SK-N-SH treated with all-trans-retinoic acid at 6 μM for 48 hours (cell line): ENCODE data around the gene IDUA.

ENCODE experiments used
- ATAC-seq: fragments of 200-7000 bp; cut with Tn5 transposase; 3 replicates; pipeline ENCODE4 v1.9.1; 2020; ENCODE audit warnings: mild to moderate bottlenecking, moderate library complexity
- ARNTL ChIP-seq: fragments of 450-650 bp; formaldehyde crosslinking; IDR thresholded peaks from 2 replicates; pipeline ENCODE4 v1.5.0; 2020; ENCODE audit warnings: low read depth, mild to moderate bottlenecking, moderate library complexity, borderline replicate concordance
- BACH2 ChIP-seq: fragments of 250-450 bp; sonication (Bioruptor Pico); IDR thresholded peaks from 2 replicates; pipeline ENCODE4 v1.9.0; 2021; ENCODE audit warnings: mild to moderate bottlenecking, borderline replicate concordance
- CSDC2 ChIP-seq: fragments of 250-450 bp; sonication (Bioruptor Pico); IDR thresholded peaks from 2 replicates; pipeline ENCODE4 v1.5.0; 2020; ENCODE audit warnings: mild to moderate bottlenecking, moderate library complexity
- ESRRG ChIP-seq: fragments of 250-450 bp; sonication (Bioruptor Pico); IDR thresholded peaks from 2 replicates; pipeline ENCODE4 v1.6.1; 2021; ENCODE audit warnings: mild to moderate bottlenecking
- GLIS3 ChIP-seq: fragments of 250-450 bp; sonication (Bioruptor Pico); IDR thresholded peaks from 2 replicates; pipeline ENCODE4 v1.5.0; 2020; ENCODE audit warnings: mild to moderate bottlenecking, moderate library complexity
- ISL1 ChIP-seq: fragments of 250-450 bp; sonication (Bioruptor Pico); IDR thresholded peaks from 2 replicates; pipeline ENCODE4 v2.1.2; 2022; ENCODE audit warnings: mild to moderate bottlenecking, moderate library complexity
- PPARA ChIP-seq: fragments of 250-450 bp; sonication (Bioruptor Pico); IDR thresholded peaks from 2 replicates; pipeline ENCODE4 v1.5.0; 2020; ENCODE audit warnings: mild to moderate bottlenecking, borderline replicate concordance
- SNAI2 ChIP-seq: fragments of 250-450 bp; sonication (Bioruptor Pico); IDR thresholded peaks from 2 replicates; pipeline ENCODE4 v1.5.0; 2020; ENCODE audit warnings: mild to moderate bottlenecking, moderate library complexity
- TCF4 ChIP-seq: fragments of 250-450 bp; sonication (Bioruptor Pico); IDR thresholded peaks from 2 replicates; pipeline ENCODE4 v1.8.0; 2021; ENCODE audit warnings: mild to moderate bottlenecking, moderate library complexity, borderline replicate concordance
- TOX ChIP-seq: fragments of 250-450 bp; sonication (Bioruptor Pico); IDR thresholded peaks from 2 replicates; pipeline ENCODE4 v1.8.0; 2021; ENCODE audit warnings: mild to moderate bottlenecking, moderate library complexity, borderline replicate concordance
- ZC3H10 ChIP-seq: fragments of 250-450 bp; sonication (Bioruptor Pico); IDR thresholded peaks from 2 replicates; pipeline ENCODE4 v1.5.1; 2021; ENCODE audit warnings: mild to moderate bottlenecking, moderate library complexity
- ZFP3 ChIP-seq: fragments of 250-450 bp; sonication (Bioruptor Pico); IDR thresholded peaks from 2 replicates; pipeline ENCODE4 v1.5.0; 2020; ENCODE audit warnings: mild to moderate bottlenecking, moderate library complexity
- ZFP30 ChIP-seq: fragments of 450-650 bp; formaldehyde crosslinking; IDR thresholded peaks from 2 replicates; pipeline ENCODE4 v1.5.0; 2022; ENCODE audit warnings: mild to moderate bottlenecking, moderate library complexity
- ZNF565 ChIP-seq: fragments of 450-650 bp; formaldehyde crosslinking; conservative IDR thresholded peaks from 2 replicates; pipeline ENCODE4 v1.5.0; 2020; ENCODE audit warnings: low read depth, mild to moderate bottlenecking, moderate library complexity
- ZNF70 ChIP-seq: fragments of 450-650 bp; formaldehyde crosslinking; IDR thresholded peaks from 2 replicates; pipeline ENCODE4 v1.5.0; 2020; ENCODE audit warnings: mild to moderate bottlenecking, moderate library complexity
- ZNF8 ChIP-seq: fragments of 450-650 bp; formaldehyde crosslinking; IDR thresholded peaks from 2 replicates; pipeline ENCODE4 v1.5.0; 2020; ENCODE audit warnings: mild to moderate bottlenecking, moderate library complexity
- TF ChIP-seq, protein P1 (sequence below): fragments of 250-450 bp; sonication (Bioruptor Pico); IDR thresholded peaks from 2 replicates; pipeline ENCODE4 v1.8.0; 2020; ENCODE audit warnings: mild to moderate bottlenecking, moderate library complexity, borderline replicate concordance
- TF ChIP-seq, protein P2 (sequence below): fragments of 250-450 bp; sonication (Bioruptor Pico); IDR thresholded peaks from 2 replicates; pipeline ENCODE4 v1.5.0; 2020; ENCODE audit warnings: mild to moderate bottlenecking, moderate library complexity
- TF ChIP-seq, protein P3 (sequence below): fragments of 250-450 bp; sonication (Bioruptor Pico); IDR thresholded peaks from 2 replicates; pipeline ENCODE4 v1.5.1; 2021; ENCODE audit warnings: mild to moderate bottlenecking, moderate library complexity
- TF ChIP-seq, protein P4 (sequence below): fragments of 250-450 bp; sonication (Bioruptor Pico); IDR thresholded peaks from 2 replicates; pipeline ENCODE4 v1.5.1; 2020; ENCODE audit warnings: low read depth, mild to moderate bottlenecking, moderate library complexity
- TF ChIP-seq, protein P5 (sequence below): fragments of 250-450 bp; sonication (Bioruptor Pico); IDR thresholded peaks from 2 replicates; pipeline ENCODE4 v1.8.0; 2021; ENCODE audit warnings: low read depth, mild to moderate bottlenecking, moderate library complexity, borderline replicate concordance

The IDUA gene

DNA sequence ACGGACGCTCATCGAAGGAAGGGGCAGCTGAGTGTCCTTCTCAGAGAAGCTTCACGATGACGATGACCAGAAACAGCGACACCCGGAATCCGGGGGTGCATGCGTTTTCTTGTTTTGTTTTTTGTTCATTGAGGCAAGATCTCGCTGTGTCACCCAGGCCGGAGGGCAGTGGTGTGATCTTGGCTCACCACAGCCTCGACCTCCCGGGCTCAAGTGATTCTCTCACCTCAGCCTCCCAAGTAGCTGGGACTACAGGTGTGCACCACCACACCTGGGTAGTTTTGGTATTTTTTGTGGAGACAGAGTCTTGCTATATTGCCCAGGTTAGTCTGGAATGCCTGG is 33.3 kb upstream of the IDUA start:
- ATAC-seq: no peak
- no peak for TF ChIP-seq CSDC2 (CRISPR knock-in tag)
- no peak for TF ChIP-seq TOX (CRISPR knock-in tag)
- TF ChIP-seq TCF4 (CRISPR knock-in tag): no peak
- TF ChIP-seq, protein P1, sequence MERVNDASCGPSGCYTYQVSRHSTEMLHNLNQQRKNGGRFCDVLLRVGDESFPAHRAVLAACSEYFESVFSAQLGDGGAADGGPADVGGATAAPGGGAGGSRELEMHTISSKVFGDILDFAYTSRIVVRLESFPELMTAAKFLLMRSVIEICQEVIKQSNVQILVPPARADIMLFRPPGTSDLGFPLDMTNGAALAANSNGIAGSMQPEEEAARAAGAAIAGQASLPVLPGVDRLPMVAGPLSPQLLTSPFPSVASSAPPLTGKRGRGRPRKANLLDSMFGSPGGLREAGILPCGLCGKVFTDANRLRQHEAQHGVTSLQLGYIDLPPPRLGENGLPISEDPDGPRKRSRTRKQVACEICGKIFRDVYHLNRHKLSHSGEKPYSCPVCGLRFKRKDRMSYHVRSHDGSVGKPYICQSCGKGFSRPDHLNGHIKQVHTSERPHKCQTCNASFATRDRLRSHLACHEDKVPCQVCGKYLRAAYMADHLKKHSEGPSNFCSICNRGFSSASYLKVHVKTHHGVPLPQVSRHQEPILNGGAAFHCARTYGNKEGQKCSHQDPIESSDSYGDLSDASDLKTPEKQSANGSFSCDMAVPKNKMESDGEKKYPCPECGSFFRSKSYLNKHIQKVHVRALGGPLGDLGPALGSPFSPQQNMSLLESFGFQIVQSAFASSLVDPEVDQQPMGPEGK (CRISPR knock-in tag): no peak
- TF ChIP-seq ZFP3: no peak
- no peak for TF ChIP-seq ZFP30 (CRISPR knock-in tag)
- no peak for TF ChIP-seq PPARA (CRISPR knock-in tag)
- TF ChIP-seq, protein P2, sequence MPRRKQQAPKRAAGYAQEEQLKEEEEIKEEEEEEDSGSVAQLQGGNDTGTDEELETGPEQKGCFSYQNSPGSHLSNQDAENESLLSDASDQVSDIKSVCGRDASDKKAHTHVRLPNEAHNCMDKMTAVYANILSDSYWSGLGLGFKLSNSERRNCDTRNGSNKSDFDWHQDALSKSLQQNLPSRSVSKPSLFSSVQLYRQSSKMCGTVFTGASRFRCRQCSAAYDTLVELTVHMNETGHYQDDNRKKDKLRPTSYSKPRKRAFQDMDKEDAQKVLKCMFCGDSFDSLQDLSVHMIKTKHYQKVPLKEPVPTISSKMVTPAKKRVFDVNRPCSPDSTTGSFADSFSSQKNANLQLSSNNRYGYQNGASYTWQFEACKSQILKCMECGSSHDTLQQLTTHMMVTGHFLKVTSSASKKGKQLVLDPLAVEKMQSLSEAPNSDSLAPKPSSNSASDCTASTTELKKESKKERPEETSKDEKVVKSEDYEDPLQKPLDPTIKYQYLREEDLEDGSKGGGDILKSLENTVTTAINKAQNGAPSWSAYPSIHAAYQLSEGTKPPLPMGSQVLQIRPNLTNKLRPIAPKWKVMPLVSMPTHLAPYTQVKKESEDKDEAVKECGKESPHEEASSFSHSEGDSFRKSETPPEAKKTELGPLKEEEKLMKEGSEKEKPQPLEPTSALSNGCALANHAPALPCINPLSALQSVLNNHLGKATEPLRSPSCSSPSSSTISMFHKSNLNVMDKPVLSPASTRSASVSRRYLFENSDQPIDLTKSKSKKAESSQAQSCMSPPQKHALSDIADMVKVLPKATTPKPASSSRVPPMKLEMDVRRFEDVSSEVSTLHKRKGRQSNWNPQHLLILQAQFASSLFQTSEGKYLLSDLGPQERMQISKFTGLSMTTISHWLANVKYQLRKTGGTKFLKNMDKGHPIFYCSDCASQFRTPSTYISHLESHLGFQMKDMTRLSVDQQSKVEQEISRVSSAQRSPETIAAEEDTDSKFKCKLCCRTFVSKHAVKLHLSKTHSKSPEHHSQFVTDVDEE (CRISPR knock-in tag): no peak
- TF ChIP-seq ZNF70 (CRISPR knock-in tag): no peak
- no peak for TF ChIP-seq ESRRG (CRISPR knock-in tag)
- no peak for TF ChIP-seq ZC3H10 (CRISPR knock-in tag)
- TF ChIP-seq, protein P3, sequence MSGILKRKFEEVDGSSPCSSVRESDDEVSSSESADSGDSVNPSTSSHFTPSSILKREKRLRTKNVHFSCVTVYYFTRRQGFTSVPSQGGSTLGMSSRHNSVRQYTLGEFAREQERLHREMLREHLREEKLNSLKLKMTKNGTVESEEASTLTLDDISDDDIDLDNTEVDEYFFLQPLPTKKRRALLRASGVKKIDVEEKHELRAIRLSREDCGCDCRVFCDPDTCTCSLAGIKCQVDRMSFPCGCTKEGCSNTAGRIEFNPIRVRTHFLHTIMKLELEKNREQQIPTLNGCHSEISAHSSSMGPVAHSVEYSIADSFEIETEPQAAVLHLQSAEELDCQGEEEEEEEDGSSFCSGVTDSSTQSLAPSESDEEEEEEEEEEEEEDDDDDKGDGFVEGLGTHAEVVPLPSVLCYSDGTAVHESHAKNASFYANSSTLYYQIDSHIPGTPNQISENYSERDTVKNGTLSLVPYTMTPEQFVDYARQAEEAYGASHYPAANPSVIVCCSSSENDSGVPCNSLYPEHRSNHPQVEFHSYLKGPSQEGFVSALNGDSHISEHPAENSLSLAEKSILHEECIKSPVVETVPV (CRISPR knock-in tag): no peak
- TF ChIP-seq, protein P4, sequence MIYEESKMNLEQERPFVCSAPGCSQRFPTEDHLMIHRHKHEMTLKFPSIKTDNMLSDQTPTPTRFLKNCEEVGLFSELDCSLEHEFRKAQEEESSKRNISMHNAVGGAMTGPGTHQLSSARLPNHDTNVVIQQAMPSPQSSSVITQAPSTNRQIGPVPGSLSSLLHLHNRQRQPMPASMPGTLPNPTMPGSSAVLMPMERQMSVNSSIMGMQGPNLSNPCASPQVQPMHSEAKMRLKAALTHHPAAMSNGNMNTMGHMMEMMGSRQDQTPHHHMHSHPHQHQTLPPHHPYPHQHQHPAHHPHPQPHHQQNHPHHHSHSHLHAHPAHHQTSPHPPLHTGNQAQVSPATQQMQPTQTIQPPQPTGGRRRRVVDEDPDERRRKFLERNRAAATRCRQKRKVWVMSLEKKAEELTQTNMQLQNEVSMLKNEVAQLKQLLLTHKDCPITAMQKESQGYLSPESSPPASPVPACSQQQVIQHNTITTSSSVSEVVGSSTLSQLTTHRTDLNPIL (CRISPR knock-in tag): no peak
- TF ChIP-seq GLIS3: no peak
- TF ChIP-seq ZNF8 (CRISPR knock-in tag): no peak
- TF ChIP-seq ZNF565: no peak
- TF ChIP-seq, protein P5, sequence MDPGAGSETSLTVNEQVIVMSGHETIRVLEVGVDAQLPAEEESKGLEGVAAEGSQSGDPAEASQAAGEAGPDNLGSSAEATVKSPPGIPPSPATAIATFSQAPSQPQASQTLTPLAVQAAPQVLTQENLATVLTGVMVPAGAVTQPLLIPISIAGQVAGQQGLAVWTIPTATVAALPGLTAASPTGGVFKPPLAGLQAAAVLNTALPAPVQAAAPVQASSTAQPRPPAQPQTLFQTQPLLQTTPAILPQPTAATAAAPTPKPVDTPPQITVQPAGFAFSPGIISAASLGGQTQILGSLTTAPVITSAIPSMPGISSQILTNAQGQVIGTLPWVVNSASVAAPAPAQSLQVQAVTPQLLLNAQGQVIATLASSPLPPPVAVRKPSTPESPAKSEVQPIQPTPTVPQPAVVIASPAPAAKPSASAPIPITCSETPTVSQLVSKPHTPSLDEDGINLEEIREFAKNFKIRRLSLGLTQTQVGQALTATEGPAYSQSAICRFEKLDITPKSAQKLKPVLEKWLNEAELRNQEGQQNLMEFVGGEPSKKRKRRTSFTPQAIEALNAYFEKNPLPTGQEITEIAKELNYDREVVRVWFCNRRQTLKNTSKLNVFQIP (CRISPR knock-in tag): no peak
- TF ChIP-seq BACH2: no peak
- TF ChIP-seq ARNTL: no peak
- TF ChIP-seq ISL1 (CRISPR knock-in tag): no peak
- TF ChIP-seq, all 23 proteins: peak for 0

DNA sequence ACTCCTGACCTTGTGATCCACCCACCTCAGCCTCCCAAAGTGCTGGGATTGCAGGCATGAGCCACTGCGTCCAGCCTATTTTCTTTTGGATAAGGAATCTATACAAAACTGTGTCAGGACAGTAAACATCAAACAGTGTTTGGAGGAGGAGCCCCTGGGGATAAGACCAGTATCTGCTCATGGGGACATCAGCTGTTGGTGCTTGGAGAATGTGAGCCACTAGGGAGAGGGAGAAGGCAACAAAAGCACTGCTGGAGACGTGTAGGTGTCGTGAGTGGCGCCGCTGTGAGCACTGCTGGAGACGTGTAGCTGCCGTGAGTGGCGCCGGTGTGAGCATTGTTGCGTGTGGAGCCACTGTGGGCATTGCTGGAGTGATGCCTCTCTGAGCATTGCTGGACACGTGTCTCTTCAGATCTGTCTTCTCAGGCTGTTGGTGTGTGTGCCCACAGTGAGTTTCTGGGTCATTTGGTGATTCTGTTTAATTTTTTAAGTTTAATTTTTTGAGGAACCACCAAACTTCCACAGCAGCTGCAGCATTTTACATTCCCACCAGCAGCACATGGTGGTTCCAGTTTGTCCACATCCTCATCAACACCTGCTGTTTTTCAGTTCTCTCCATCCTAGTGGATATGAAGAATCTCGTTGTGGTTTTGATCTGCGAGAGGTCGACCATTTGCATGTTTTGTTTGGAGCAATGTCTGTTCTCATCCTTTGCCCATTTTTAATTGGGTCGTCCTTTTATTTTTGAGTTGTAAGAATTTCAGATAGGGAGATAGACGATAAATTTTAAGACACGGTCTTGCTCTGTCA is 32.4 kb upstream of the IDUA start:
- TF ChIP-seq ZC3H10 (CRISPR knock-in tag) (no peak), SNAI2 (CRISPR knock-in tag) (no peak)
- TF ChIP-seq, protein P5 (CRISPR knock-in tag): no peak
- no peak for ATAC-seq
